Kidney (tissue), 14 donors: ENCODE data around the gene TTLL5. TPM values are rescaled to one million over a fixed set of nuclear protein-coding genes. Genes with fewer than 3 reads are reported as not detected.
A peak's percentile ranks its signal among the peaks of the same experiment; 100 is the strongest.

ENCODE experiments used
- DNase-seq, 5 donors: peaks; one replicate each; pipeline ENCODE4 v3.0.0-alpha.2; 2013 to 2020
- FAIRE-seq: peaks from 2 replicates; lab custom pipeline; 2012; peaks lifted over from hg19 to GRCh38; lab: Jason Lieb, UNC
- H3K27ac ChIP-seq, 2 donors: one replicate each; pipeline ENCODE4 v1.7.0; 2013; ENCODE audit warnings: low read depth in 2 of 2, low read length in 2 of 2, inconsistent platforms in 1 of 2
- H3K27me3 ChIP-seq: one replicate; pipeline ENCODE4 v1.7.1; 2013; ENCODE audit warnings: low read length, inconsistent platforms; ENCODE audit not compliant: control insufficient read depth, insufficient read depth
- H3K36me3 ChIP-seq, 3 donors: one replicate each; pipeline versions ENCODE4 v1.7.0 to v1.7.1; 2013; ENCODE audit warnings: low read length in 3 of 3, control low read depth in 1 of 3, inconsistent platforms in 1 of 3; ENCODE audit not compliant: insufficient read depth in 3 of 3, control insufficient read depth in 2 of 3
- H3K4me1 ChIP-seq, 3 donors: one replicate each; pipeline versions ENCODE4 v1.7.0 to v1.7.1; 2013; ENCODE audit warnings: low read length in 3 of 3, inconsistent platforms in 1 of 3, low read depth in 1 of 3; ENCODE audit not compliant: control insufficient read depth in 2 of 3, insufficient read depth in 2 of 3
- H3K4me3 ChIP-seq, 3 donors: one replicate each; pipeline versions ENCODE4 v1.7.0 to v1.8.1; 2013; ENCODE audit warnings: low read length in 3 of 3, control low read depth in 1 of 3, inconsistent platforms in 1 of 3
- H3K9ac ChIP-seq, 3 donors: one replicate each; pipeline versions ENCODE4 v1.7.0 to v1.7.1; 2013; ENCODE audit warnings: low read length in 3 of 3, control low read depth in 1 of 3, inconsistent platforms in 1 of 3
- H3K9me3 ChIP-seq, 3 donors: one replicate each; pipeline versions ENCODE4 v1.7.0 to v1.7.1; 2013; ENCODE audit warnings: low read length in 3 of 3, control low read depth in 1 of 3, inconsistent platforms in 1 of 3; ENCODE audit not compliant: control insufficient read depth in 2 of 3, insufficient read depth in 1 of 3
- CTCF ChIP-seq: IDR thresholded peaks from 3 replicates; pipeline ENCODE4 v1.5.1; 2012; ENCODE audit warnings: mild to moderate bottlenecking, moderate library complexity, borderline replicate concordance; ENCODE audit not compliant: insufficient read depth; ENCODE audit errors: extremely low read depth
- intact Hi-C: fragments of 100-400 bp; cut with DNase I; formaldehyde crosslinking; loops from one replicate; pipeline ENCODE4 v1.11.1; 2022
- polyA plus RNA-seq: library from polyadenylated mRNA; stranded (reverse); fragments of 350-450 nt; fragmentation: Illumina TruSeq; extraction: RNeasy Lipid Tissue Mini Kit (QIAGEN cat#74804); gene quantifications from one replicate; pipeline ENCODE4 v1.2.3, GENCODE V29; 2014; ENCODE audit warnings: low read depth, low replicate concordance; ENCODE audit not compliant: insufficient read depth
- total RNA-seq: library from RNA; stranded (reverse); fragmentation: NEBNext Ultra II Directional; extraction: Animal tissue kit (Norgen Biotek cat#: 25700); gene quantifications from one replicate; pipeline ENCODE4 v1.2.1, GENCODE V29; 2021
- donor health status: control.
- donor health status: control.
- donor health status: control.
- donor health status: control.
- donor health status: control.
- donor health status: DM: yes; HTN: yes; CAD: no.
- donor health status: Normal renal cell carcinoma (clear cell type).

Gene TTLL5
- total and polyA plus RNA-seq, 2 donors from 2014 or later, result 16.8 to 37.2 TPM

GRCh38 chr14:75723716-75724115, 62.7 kb downstream of the TTLL5 start:
- H3K9me3 ChIP-seq, result no peaks in the 10 kb centered on the region
- peaks cover 0 to 5% (median 2%) of the 10 kb centered on the region in 3 donors for H3K36me3 ChIP-seq
- H3K9ac ChIP-seq, result no peak overlapping the region
- intact Hi-C loops, result no loop called here
- FAIRE-seq, result no peak
- DNase-seq, result no peak
- TF ChIP-seq CTCF, result no peak
- peaks cover 0 to 7% (median 7%) of the 10 kb centered on the region in 3 donors for H3K4me1 ChIP-seq
- no peak overlapping the region for H3K4me3 ChIP-seq
- no peak overlapping the region for H3K27ac ChIP-seq
- H3K27me3 ChIP-seq, result no peaks in the 10 kb centered on the region

- Histone ChIP-seq H3K4me1 (peaks cover 0 to 7% (median 7%) of the 10 kb centered on the region in 3 donors), H3K9me3 (no peaks in the 10 kb centered on the region), H3K9ac (no peak overlapping the region), H3K27ac (peak overlapping the region in 1 of 2 donors; percentile 62), H3K27me3 (no peaks in the 10 kb centered on the region), H3K4me3 (no peak overlapping the region), H3K36me3 (peaks cover 0 to 2% (median 0%) of the 10 kb centered on the region in 3 donors)
- DNase-seq (peak in 1 of 5 donors; percentile 89), FAIRE-seq (no peak)
- TF ChIP-seq CTCF, result no peak
- intact Hi-C loops, result no loop called here
These were observed 63.6 kb downstream of the TTLL5 start for GRCh38 chr14:75724414-75725204.

GRCh38 chr14:75725481-75725880, 64.4 kb downstream of the TTLL5 start:
- Histone ChIP-seq H3K27me3 (no peaks in the 10 kb centered on the region), H3K4me1 (peaks cover 0 to 7% (median 4%) of the 10 kb centered on the region in 3 donors), H3K9ac (no peak overlapping the region), H3K27ac (peak overlapping the region in 1 of 2 donors; percentile 62), H3K9me3 (no peaks in the 10 kb centered on the region), H3K4me3 (no peak overlapping the region), H3K36me3 (peaks cover 0 to 2% (median 0%) of the 10 kb centered on the region in 3 donors)
- FAIRE-seq, result no peak
- no peak for DNase-seq
- intact Hi-C loops, result no loop called here
- no peak for TF ChIP-seq CTCF
